Activated B cell treated with CpG ODN at 0.5 μM for 24 hours (primary cell): ENCODE results near the gene SNCB. TPM values are rescaled to one million over a fixed set of nuclear protein-coding genes. Genes with fewer than 3 reads are reported as not detected.

Source experiments
- ATAC-seq: fragments of 200-7000 bp; cut with Tn5 transposase; one replicate; pipeline ENCODE4 v1.10.0; 2021; ENCODE audit warnings: low read depth, mild to moderate bottlenecking, moderate library complexity
- CTCF ChIA-PET: fragments of 350-600 bp; sonication (Branson Sonifier 250); formaldehyde crosslinking; loops from one replicate; lab custom pipeline; 2021; ENCODE audit warnings: antibody characterized with exemption; lab: Charles Lee
- POLR2A ChIA-PET: fragments of 350-600 bp; sonication (Branson Sonifier 250); formaldehyde crosslinking; loops from one replicate; lab custom pipeline; 2021; ENCODE audit warnings: antibody characterized with exemption; lab: Charles Lee
- DNase-seq: peaks from one replicate; pipeline ENCODE4 v3.0.0; 2022
- H3K27ac Mint-ChIP-seq: one replicate; pipeline ENCODE4 v1.8.0; 2020; ENCODE audit warnings: mixed read lengths
- H3K27me3 Mint-ChIP-seq: one replicate; pipeline ENCODE4 v1.8.0; 2021; ENCODE audit warnings: mixed read lengths
- H3K36me3 Mint-ChIP-seq: one replicate; pipeline ENCODE4 v1.8.0; 2021; ENCODE audit warnings: low read depth, mixed read lengths
- H3K4me1 Mint-ChIP-seq: one replicate; pipeline ENCODE4 v1.8.0; 2021; ENCODE audit warnings: mixed read lengths
- H3K4me3 Mint-ChIP-seq: one replicate; pipeline ENCODE4 v1.8.0; 2020; ENCODE audit warnings: mild to moderate bottlenecking, mixed read lengths
- H3K9me3 Mint-ChIP-seq: one replicate; pipeline ENCODE4 v1.8.0; 2020; ENCODE audit warnings: mixed read lengths
- intact Hi-C: fragments of 100-400 bp; cut with micrococcal nuclease; formaldehyde crosslinking; loops from one replicate; pipeline ENCODE4 v1.15.1; 2024
- total RNA-seq: library from RNA; stranded (reverse); gene quantifications from 2 replicates; pipeline ENCODE4 v1.2.3, GENCODE V29; 2022
- TF ChIP-seq, protein P1 (sequence below): fragments of 200-600 bp; IDR thresholded peaks from one replicate; pipeline ENCODE4 v1.8.0; 2022; ENCODE audit warnings: antibody characterized with exemption, mild to moderate bottlenecking

SNCB gene
- total RNA-seq, 1 donor from 2014 or later = not detected

DNA sequence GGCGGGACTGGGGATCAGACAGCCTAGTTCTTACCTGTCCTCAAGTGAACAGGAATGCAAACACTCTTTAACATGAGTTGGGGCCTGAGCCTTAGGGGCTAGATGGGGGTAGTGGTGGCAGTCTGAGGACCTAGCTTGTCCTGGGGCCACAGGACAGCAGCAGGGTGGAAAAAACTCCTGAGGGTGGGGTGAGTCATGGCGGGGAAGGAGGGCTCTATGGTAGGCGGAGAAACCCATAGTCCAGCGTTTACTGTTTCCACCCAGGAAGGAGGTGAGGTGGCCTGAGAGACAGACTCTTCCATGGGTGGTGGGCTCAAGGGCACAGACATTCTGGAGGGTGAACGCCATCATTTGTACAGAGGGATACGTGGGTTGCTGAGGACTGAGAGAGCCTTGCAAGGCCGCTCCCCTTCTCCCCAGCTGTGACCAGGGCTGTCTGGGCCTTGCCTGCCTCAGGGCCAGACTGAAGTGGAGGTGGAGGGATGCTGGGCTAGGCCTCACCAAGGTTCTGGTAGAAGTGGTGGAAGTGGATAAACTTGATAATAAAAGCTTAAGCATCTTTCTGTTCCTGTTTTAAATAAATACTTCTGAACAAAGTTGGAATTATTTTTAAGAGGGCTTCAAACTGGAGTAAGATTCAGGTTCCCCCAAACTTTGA, 15.8 kb upstream of the SNCB start:
- intact Hi-C loops = loop anchor here (2.0 kb wide), 1 partner anchor 109 kb away; the partner anchor contains the start of gene RNF44
- peaks cover 35% of the 10 kb centered on the region for H3K4me1 Mint-ChIP-seq
- H3K9me3 Mint-ChIP-seq = no peaks in the 10 kb centered on the region
- no peaks in the 10 kb centered on the region for H3K36me3 Mint-ChIP-seq
- no peak for DNase-seq
- H3K4me3 Mint-ChIP-seq = peak overlapping the region; percentile 90
- no peaks in the 10 kb centered on the region for H3K27me3 Mint-ChIP-seq
- ChIA-PET CTCF (interaction anchor here (0.9 to 8.5 kb wide), 5 partner anchors 13 to 286 kb away, joined by 3 to 62 read pairs (median 3); partner anchors contain the start of genes CLTB, EIF4E1B and SNCB), POLR2A (interaction anchor here (0.8 to 2.2 kb wide), 12 partner anchors 11 to 359 kb away, joined by 3 to 29 read pairs (median 7); partner anchors contain the start of genes EIF4E1B, FAF2, KIAA1191 and RNF44)
- no peak for ATAC-seq
- H3K27ac Mint-ChIP-seq = peak overlapping the region; percentile 91
- TF ChIP-seq, protein P1, sequence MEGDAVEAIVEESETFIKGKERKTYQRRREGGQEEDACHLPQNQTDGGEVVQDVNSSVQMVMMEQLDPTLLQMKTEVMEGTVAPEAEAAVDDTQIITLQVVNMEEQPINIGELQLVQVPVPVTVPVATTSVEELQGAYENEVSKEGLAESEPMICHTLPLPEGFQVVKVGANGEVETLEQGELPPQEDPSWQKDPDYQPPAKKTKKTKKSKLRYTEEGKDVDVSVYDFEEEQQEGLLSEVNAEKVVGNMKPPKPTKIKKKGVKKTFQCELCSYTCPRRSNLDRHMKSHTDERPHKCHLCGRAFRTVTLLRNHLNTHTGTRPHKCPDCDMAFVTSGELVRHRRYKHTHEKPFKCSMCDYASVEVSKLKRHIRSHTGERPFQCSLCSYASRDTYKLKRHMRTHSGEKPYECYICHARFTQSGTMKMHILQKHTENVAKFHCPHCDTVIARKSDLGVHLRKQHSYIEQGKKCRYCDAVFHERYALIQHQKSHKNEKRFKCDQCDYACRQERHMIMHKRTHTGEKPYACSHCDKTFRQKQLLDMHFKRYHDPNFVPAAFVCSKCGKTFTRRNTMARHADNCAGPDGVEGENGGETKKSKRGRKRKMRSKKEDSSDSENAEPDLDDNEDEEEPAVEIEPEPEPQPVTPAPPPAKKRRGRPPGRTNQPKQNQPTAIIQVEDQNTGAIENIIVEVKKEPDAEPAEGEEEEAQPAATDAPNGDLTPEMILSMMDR = no peak

DNA sequence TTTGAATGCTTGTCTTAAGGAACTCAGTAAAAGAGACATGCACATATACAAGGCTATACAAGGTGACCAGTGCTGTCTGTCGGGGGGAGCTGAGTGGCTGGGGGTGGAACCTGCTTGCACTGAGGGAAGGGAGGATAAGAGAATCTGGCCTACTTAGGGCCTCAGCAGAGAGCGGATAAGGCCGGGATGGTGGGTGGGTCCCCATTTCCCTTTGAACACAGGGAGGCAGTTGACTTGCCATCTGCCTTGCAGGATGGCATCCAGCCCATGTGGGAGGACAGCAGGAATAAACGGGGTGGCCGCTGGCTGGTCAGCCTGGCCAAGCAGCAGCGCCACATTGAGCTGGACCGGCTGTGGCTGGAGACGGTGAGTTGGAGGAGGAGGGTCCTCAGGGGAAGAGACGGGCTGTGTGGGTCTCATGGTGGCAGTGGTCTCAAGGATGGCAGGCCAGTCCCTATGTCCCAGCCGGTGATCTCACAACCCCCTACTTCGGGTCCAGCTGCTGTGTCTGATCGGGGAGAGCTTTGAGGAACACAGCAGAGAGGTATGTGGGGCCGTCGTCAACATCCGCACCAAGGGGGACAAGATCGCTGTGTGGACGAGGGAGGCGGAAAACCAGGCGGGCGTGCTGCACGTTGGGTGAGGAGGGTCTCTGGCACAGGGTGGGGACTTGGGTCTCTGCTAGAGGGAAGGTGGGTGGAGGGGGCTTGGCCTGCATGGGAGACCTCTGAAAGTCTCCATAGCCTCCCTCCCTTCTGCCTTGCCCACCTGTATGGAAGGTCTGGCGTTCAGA, 14.7 kb upstream of the SNCB start:
- no peaks in the 10 kb centered on the region for H3K36me3 Mint-ChIP-seq
- DNase-seq (no peak), ATAC-seq (no peak)
- no peak overlapping the region for H3K27ac Mint-ChIP-seq
- no peak overlapping the region for H3K4me3 Mint-ChIP-seq
- intact Hi-C loops = no loop called here
- ChIA-PET POLR2A (no interaction called here), CTCF (interaction anchor here (3.0 to 8.5 kb wide), 2 partner anchors 14 to 15 kb away, joined by 15 to 62 read pairs; partner anchors contain the start of genes EIF4E1B and SNCB)
- peaks cover 28% of the 10 kb centered on the region for H3K4me1 Mint-ChIP-seq
- no peaks in the 10 kb centered on the region for H3K9me3 Mint-ChIP-seq
- no peaks in the 10 kb centered on the region for H3K27me3 Mint-ChIP-seq
- TF ChIP-seq, protein P1 = no peak

DNA sequence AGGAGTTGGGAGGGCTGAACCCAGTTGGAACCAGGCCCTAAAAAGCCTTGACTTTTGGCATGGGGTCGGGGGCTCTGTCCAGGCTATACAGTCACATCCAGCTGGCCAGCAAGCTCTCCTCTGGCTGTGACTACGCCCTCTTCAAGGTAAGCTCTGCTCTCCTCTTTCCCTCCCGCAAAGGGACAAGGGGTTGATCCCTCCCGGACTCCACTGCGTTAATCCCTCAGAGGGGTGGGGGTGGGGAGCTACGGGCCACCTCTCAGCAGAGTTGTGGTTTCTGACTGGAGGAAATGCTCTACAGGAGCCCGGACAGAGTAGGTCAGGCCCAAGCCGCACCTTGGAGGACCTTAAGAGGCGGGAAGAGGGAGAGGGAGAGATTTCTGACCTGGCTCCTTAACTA, 14.0 kb upstream of the SNCB start:
- Mint-ChIP-seq H3K27me3 (no peaks in the 10 kb centered on the region), H3K27ac (no peak overlapping the region), H3K9me3 (no peaks in the 10 kb centered on the region), H3K4me1 (peaks cover 24% of the 10 kb centered on the region), H3K36me3 (no peaks in the 10 kb centered on the region), H3K4me3 (no peak overlapping the region)
- ChIA-PET CTCF (interaction anchor here (8.5 kb wide), 1 partner anchor 15 kb away, joined by 62 read pairs; no protein-coding TSS in a partner anchor), POLR2A (interaction anchor here (1.7 kb wide), 1 partner anchor 14 kb away, joined by 7 read pairs; the partner anchor contains the start of genes EIF4E1B and SNCB)
- ATAC-seq = no peak
- intact Hi-C loops = no loop called here
- DNase-seq = no peak
- TF ChIP-seq, protein P1 = no peak

DNA sequence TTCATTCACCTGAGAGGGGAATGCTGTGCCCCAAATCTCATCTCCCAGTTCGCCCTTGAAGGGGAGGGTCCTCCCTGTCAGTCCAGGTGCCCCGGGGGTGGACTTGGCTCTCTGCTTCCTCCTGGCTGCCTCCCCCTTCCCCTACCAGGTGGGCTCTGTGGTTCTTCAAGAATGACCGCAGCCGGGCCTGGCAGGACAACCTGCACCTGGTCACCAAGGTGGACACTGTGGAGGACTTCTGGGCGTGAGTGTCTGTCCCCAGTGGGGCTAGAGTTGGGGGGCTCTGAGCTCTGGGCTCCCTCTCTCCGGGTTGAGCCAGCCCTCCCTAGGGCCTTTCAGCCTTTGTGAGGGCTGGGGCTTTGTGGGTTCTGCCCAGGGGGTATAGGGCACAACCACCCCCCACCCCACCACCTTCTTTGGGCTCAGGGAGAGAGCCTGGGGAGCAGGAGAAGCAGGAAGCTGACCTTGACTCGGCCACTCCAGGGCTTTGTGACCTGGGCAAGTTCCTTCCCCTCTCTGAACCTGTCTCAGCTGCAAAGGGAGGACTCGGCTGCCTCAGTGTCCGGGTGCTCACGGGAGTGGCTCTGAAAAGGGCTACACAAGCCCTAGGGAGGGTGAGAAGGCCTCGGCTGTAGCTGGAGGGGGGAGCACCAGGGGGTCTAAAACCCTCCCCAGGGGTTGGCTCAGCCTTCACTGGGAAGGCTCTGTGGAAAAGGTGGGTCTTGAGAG, 13.3 kb upstream of the SNCB start:
- Mint-ChIP-seq H3K27me3 (no peaks in the 10 kb centered on the region), H3K36me3 (no peaks in the 10 kb centered on the region), H3K27ac (peak overlapping the region; percentile 27), H3K4me3 (no peak overlapping the region), H3K9me3 (no peaks in the 10 kb centered on the region), H3K4me1 (peaks cover 18% of the 10 kb centered on the region)
- no peak for DNase-seq
- intact Hi-C loops = no loop called here
- ChIA-PET CTCF (interaction anchor here (1.1 to 8.5 kb wide), 2 partner anchors 15 to 17 kb away, joined by 4 to 62 read pairs; no protein-coding TSS in a partner anchor), POLR2A (interaction anchor here (1.7 kb wide), 1 partner anchor 13 kb away, joined by 7 read pairs; the partner anchor contains the start of genes EIF4E1B and SNCB)
- TF ChIP-seq, protein P1 = no peak
- ATAC-seq = no peak
